ENCODE measurements around the gene ZNF646.

DNA sequence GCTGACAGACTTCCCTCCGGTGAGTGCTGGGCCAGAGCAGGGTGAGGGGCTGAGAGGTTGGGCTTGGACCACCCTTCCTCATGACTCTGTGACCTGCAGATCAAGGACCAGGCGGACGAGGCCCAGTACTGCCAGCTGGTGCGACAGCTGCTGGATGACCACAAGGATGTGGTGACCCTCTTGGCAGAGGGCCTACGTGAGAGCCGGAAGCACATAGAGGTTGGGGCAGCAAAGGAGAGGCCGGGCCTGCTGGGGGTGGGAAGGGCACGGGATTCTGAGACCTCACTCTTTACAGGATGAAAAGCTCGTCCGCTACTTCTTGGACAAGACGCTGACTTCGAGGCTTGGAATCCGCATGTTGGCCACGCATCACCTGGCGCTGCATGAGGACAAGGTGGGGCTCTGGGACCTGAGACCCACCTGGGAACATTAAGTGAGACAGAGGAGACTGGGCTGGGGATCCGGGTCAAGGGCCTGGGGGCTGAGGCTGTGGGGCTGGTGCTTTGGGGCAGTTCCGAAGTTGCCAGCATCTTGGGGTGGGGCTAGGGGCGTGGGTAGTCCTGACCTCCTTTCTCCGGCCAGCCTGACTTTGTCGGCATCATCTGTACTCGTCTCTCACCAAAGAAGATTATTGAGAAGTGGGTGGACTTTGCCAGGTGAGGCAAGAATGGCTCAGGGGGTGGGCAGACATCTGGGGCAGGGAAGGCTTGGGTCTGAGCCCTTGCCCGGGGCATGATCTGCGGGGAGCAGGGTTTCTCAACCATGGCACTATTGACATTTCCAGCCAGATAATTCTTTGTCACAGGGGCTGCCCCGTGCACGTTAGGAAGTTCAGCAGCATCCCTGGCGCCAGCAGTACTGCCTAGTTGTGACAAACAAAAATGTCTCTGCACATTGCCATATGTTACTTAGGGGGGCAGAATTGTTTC, 36.1 kb downstream of the ZNF646 start:
- TF ChIP-seq GATA3 (IDR thresholded peaks at IDR 0.05; ENCODE audit: low read depth, low read length) (no peak), GATA2 (IDR thresholded peaks at IDR 0.05; ENCODE audit: low read depth, low read length) (no peak)

Data from SH-SY5Y (cell line).